ENCODE measurements around the gene B3GNT9. TPM values are rescaled to one million over a fixed set of nuclear protein-coding genes. Genes with fewer than 3 reads are reported as not detected.

B3GNT9 gene
- total RNA-seq, 2 experiments from 2014 or later = 1.1 to 1.2 TPM

DNA sequence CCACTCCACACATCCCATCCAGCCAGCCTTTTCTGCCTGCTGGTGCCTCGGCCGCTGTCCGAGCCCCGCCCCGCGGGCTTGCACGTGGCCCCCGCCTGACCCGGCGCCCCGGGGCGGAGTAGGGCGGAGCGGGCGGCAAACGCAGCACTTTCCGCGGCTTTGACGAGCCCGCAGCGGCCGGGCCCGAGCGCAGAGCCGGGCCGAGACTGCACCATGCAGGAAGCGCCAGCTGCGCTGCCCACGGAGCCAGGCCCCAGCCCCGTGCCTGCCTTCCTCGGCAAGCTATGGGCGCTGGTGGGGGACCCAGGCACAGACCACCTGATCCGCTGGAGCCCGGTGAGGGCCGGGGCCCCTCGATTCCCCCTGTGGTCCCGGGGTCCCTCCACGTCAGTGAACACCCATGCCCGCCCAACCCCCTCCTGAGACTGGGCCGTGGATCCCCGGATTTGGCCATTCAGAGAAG lies 13.8 kb upstream of the B3GNT9 start, which contains the start of gene HSF4:
HSF4 (plus strand) TSS at position 147 of the 463 bp plus-strand sequence; CDS start at position 214, 67 bp downstream.
- no peak within 1 kb of the TSS for H3K27ac Mint-ChIP-seq
- H3K36me3 Mint-ChIP-seq (ENCODE audit: low read depth) = peaks cover 3% of the 10 kb centered on the region
- peaks cover 29% of the 10 kb centered on the region for H3K4me1 Mint-ChIP-seq (ENCODE audit: low read depth)
- intact Hi-C loops (cut with micrococcal nuclease) = no loop called here
- no peaks in the 10 kb centered on the region for H3K9me3 Mint-ChIP-seq
- CTCF ChIA-PET = interaction anchor here (1.5 to 1.8 kb wide), 2 partner anchors 9 to 20 kb away, joined by 3 to 7 read pairs; no protein-coding TSS in a partner anchor
- H3K27me3 Mint-ChIP-seq (ENCODE audit: low read depth) = peaks cover 56% of the 10 kb centered on the region
- no peak within 1 kb of the TSS for H3K4me3 Mint-ChIP-seq
- no peak for DNase-seq

GRCh38 chr16:67163999-67164558 lies 13.3 kb upstream of the B3GNT9 start:
- Mint-ChIP-seq H3K36me3 (ENCODE audit: low read depth) (peaks cover 3% of the 10 kb centered on the region), H3K27ac (no peak overlapping the region), H3K4me3 (no peak overlapping the region), H3K9me3 (no peaks in the 10 kb centered on the region), H3K4me1 (ENCODE audit: low read depth) (peaks cover 29% of the 10 kb centered on the region), H3K27me3 (ENCODE audit: low read depth) (peaks cover 53% of the 10 kb centered on the region)
- intact Hi-C loops (cut with micrococcal nuclease) = no loop called here
- CTCF ChIA-PET = interaction anchor here (1.2 to 2.2 kb wide), 3 partner anchors 9 to 137 kb away, joined by 3 to 12 read pairs (median 7); no protein-coding TSS in a partner anchor
- DNase-seq = no peak

DNA sequence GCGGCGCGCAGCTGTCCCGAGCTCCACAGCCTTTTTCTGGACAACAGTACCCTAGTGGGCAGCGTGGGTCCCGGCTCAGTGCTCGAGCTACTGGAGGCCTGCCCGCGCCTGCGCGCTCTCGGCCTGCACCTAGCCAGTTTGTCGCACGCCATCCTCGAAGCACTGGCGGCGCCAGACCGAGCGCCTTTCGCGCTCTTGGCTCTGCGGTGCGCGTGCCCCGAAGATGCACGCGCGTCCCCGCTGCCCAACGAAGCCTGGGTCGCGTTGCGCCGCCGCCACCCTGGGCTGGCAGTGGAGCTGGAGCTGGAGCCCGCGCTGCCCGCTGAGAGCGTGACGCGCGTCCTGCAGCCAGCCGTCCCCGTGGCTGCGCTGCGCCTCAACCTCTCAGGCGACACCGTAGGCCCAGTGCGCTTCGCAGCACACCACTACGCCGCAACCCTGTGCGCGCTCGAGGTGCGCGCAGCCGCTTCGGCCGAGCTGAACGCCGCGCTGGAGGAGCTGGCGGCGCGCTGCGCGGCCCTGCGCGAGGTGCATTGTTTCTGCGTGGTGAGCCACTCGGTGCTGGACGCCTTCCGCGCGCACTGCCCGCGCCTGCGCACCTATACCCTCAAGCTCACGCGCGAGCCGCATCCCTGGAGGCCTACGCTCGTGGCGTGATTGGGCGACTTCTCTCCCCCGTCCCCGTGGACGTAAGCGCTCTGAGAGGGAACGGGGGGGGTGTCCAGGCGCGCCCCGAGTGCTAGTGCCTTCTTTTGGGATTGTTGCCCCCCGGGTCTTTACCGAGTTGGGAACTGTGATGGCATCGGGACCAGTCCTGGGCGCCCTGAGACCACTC lies 12.6 kb upstream of the B3GNT9 start:
- Mint-ChIP-seq H3K4me3 (no peak overlapping the region), H3K36me3 (ENCODE audit: low read depth) (peaks cover 3% of the 10 kb centered on the region), H3K4me1 (ENCODE audit: low read depth) (peaks cover 34% of the 10 kb centered on the region), H3K9me3 (no peaks in the 10 kb centered on the region), H3K27ac (no peak overlapping the region), H3K27me3 (ENCODE audit: low read depth) (peaks cover 46% of the 10 kb centered on the region)
- intact Hi-C loops (cut with micrococcal nuclease) = no loop called here
- CTCF ChIA-PET = interaction anchor here (1.1 to 2.2 kb wide), 7 partner anchors 8 to 211 kb away, joined by 3 to 12 read pairs (median 6); no protein-coding TSS in a partner anchor
- no peak for DNase-seq

GRCh38 chr16:67162506-67163163 lies 11.8 kb upstream of the B3GNT9 start:
- Mint-ChIP-seq H3K36me3 (ENCODE audit: low read depth) (peaks cover 3% of the 10 kb centered on the region), H3K27me3 (ENCODE audit: low read depth) (peaks cover 44% of the 10 kb centered on the region), H3K9me3 (no peaks in the 10 kb centered on the region), H3K4me1 (ENCODE audit: low read depth) (peaks cover 42% of the 10 kb centered on the region), H3K4me3 (no peak overlapping the region), H3K27ac (no peak overlapping the region)
- no peak for DNase-seq
- intact Hi-C loops (cut with micrococcal nuclease) = no loop called here
- CTCF ChIA-PET = interaction anchor here (1.1 to 2.2 kb wide), 7 partner anchors 7 to 210 kb away, joined by 3 to 12 read pairs (median 6); no protein-coding TSS in a partner anchor

DNA sequence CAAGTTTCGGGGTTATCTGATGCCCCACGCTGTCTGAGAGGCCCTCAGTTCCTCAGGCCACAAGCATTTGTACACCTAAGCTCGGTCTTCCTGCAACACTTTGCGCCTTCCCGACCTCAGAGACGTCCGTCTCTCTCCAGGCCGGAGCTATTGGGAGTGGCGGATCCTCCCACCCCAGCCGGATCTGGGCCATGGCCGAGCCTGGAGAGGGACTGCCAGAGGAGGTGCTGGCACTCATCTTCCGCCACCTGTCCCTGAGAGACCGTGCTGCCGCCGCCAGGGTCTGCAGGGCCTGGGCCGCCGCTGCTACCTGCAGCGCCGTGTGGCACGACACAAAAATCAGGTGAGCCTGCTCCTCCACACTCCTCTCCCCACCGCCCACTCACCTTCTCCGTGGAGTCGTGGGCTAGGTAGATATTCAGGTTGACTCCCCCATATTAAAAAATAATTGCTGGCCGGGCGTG lies 10.8 kb upstream of the B3GNT9 start:
- CTCF ChIA-PET = interaction anchor here (1.0 to 2.2 kb wide), 2 partner anchors 13 to 23 kb away, joined by 3 to 12 read pairs; no protein-coding TSS in a partner anchor
- H3K36me3 Mint-ChIP-seq (ENCODE audit: low read depth) = peaks cover 3% of the 10 kb centered on the region
- intact Hi-C loops (cut with micrococcal nuclease) = loop anchor here (2.0 kb wide), 1 partner anchor 53 kb away; the partner anchor contains the start of gene PHAF1
- peaks cover 46% of the 10 kb centered on the region for H3K4me1 Mint-ChIP-seq (ENCODE audit: low read depth)
- peak overlapping the region; percentile 34 for H3K4me3 Mint-ChIP-seq
- no peaks in the 10 kb centered on the region for H3K9me3 Mint-ChIP-seq
- DNase-seq = no peak
- no peak overlapping the region for H3K27ac Mint-ChIP-seq
- H3K27me3 Mint-ChIP-seq (ENCODE audit: low read depth) = peaks cover 37% of the 10 kb centered on the region

DNA sequence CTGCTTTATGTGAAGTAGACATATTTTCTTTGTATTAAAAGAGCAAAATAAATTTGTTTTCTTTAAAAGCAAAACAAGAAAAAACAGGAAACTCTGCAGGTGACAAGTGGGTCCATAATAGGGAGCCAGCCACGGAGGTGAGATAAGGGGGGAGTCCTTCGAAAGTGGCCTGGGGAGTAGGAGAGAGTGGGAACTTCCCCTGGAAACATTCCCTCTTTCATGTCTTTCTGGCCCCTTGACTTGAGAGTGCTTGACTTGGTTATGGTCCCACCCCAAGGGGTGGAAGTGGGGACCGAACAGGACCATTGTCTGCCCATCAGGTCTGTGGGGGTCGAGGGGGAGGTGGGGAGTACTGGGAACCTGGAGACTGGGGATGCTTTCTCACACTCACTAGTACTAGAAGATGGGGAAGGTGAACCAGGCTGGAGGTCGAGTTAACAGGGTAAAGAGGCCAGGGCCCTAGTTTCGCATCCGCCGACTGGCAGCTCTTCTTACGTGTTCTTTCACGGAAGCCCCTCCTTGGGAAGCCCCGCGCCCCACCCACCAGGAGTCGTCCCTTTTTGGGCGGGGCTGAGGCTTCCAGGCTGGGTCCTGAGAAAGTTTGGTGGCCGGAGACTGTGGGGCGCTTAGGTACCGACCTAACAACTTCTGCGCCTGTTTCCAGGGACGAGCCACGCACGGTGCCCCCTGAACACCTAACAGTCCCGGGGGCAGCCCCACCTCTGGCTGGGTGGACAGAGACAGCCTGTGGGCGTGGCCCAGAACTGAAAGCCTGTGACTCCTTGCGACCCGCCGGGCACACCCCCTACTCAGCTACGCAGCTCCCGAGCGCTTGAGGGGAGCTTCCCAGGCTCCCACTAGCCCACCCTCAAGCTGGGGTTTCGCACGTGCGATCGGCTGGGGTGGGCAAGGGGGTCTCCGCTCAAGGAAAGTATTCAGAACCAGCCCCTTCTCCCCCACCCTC lies 8.1 kb upstream of the B3GNT9 start:
- Mint-ChIP-seq H3K36me3 (ENCODE audit: low read depth) (peaks cover 6% of the 10 kb centered on the region), H3K4me3 (peak overlapping the region; percentile 88), H3K27ac (peak overlapping the region; percentile 91), H3K9me3 (no peaks in the 10 kb centered on the region), H3K4me1 (ENCODE audit: low read depth) (peaks cover 42% of the 10 kb centered on the region), H3K27me3 (ENCODE audit: low read depth) (peaks cover 19% of the 10 kb centered on the region)
- CTCF ChIA-PET = interaction anchor here (0.6 to 8.7 kb wide), 12 partner anchors 11 to 268 kb away, joined by 3 to 163 read pairs (median 6); partner anchors contain the start of genes CBFB and NOL3
- intact Hi-C loops (cut with micrococcal nuclease) = loop anchor here (1.0 to 10.0 kb wide), 6 partner anchors 67 to 236 kb away; partner anchors contain the start of genes CBFB and TPPP3
- peak; percentile 91 for DNase-seq

DNA sequence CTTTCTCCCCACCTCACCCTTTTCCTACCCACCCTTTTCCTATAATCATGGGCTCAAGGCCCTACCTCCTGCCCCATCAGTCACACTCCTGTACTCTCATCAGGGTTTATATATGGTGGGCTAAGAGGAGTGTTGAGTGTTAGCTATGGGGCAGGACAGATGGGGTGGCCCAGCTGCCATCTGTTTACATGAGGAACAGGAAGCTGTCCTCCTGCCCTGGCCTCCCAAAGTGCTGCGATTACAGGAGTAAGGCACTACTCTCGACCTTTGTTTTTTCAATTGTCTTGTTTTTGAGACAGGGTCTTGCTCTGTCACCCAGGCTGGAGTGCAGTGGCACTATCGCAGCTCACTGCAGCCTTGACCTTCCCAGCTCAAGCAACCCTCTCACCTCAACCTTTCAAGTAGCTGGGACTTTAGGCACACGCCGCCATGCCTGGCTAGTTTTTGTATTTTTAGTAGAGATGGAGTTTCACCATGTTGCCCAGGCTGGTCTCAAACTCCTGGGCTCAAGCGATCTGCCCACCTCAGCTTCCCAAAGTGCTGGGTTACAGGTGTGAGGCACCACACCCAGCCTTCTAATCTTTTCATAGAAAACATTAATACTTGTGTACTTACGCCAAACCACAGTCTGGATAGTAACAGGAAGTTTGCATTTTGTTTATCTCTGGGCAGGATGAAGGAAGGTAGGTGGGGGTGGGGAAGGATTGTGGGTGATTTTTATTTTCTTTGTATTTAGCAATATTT lies 7.3 kb upstream of the B3GNT9 start:
- no peak for DNase-seq
- Mint-ChIP-seq H3K27ac (peak overlapping the region; percentile 91), H3K9me3 (no peaks in the 10 kb centered on the region), H3K4me1 (ENCODE audit: low read depth) (peaks cover 40% of the 10 kb centered on the region), H3K4me3 (peak overlapping the region; percentile 88), H3K36me3 (ENCODE audit: low read depth) (peaks cover 6% of the 10 kb centered on the region), H3K27me3 (ENCODE audit: low read depth) (peaks cover 16% of the 10 kb centered on the region)
- CTCF ChIA-PET = interaction anchor here (0.6 to 8.7 kb wide), 12 partner anchors 14 to 430 kb away, joined by 3 to 163 read pairs (median 4); partner anchors contain the start of genes CBFB and CES3
- intact Hi-C loops (cut with micrococcal nuclease) = loop anchor here (2.0 to 10.0 kb wide), 2 partner anchors 129 to 237 kb away; partner anchors contain the start of genes CBFB and TPPP3

DNA sequence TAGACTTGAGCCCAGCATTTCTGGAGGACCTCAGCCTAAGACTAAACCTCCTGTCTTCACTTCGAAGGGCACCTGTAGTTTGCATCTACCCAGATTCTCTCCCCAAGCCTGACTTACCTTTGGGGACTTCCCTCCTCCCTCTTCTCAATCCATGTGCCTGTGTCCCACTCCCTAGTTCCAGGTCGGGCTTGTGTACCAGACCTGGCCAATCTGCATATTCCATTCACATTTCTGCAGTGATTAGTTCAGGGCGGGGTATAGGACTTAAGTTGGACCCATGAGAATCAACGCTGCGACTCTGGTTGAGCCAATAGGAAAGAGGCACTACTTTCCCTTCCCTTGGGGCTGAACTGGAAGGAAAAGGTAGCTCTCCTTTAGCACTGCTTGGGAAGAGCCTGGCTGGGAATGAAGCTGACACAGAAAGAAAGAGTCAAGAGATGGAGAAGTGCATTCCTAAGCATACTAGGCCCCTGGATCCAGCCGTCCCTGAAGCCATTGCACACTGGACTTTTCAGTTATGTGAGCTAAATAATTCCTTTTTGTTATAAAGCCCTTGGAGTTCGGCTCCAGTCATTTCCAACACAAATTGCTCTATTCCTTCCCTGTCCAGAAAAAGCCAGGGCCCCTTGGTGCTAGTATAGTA lies 6.4 kb upstream of the B3GNT9 start:
- H3K27ac Mint-ChIP-seq = peak overlapping the region; percentile 59

DNA sequence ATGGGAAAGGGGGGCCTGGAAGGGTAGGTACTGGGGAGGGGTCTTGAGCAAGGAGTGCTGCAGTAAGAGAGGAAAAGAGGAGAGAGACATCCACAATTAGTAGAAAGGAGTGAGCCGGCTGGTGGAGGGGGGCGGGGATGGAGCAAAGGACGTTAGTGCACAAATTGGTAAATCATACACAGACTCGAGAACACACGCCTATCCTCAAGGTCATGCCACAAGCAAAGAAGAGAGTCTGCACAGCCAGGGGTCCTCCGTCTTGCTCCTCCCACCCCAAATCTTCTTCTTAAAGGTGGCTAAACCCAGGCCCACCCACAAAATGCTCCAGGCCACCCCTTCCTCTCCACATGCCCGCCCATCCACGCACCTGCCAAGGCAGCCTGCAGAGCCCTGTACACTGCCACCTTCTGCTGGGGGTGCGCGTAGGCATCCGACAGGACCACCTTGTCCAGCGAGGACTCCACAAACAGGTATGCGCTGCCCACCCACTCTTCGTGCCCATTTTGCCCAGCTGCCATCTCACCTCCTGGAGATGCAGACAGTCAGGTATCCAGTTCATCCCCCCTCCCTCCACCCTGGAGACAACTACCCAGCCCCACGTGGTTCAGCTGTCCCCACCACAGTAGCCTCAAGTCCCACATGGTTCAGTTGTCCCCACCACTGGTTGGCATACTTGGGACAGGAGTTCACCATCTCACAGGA lies 5.5 kb upstream of the B3GNT9 start:
- Mint-ChIP-seq H3K36me3 (ENCODE audit: low read depth) (peaks cover 4% of the 10 kb centered on the region), H3K9me3 (no peaks in the 10 kb centered on the region), H3K27ac (no peak overlapping the region), H3K4me3 (no peak overlapping the region), H3K4me1 (ENCODE audit: low read depth) (peaks cover 31% of the 10 kb centered on the region), H3K27me3 (ENCODE audit: low read depth) (peaks cover 8% of the 10 kb centered on the region)
- no peak for DNase-seq
- intact Hi-C loops (cut with micrococcal nuclease) = loop anchor here (10.0 kb wide), 1 partner anchor 239 kb away; the partner anchor contains the start of gene TPPP3
- CTCF ChIA-PET = interaction anchor here (0.9 to 8.7 kb wide), 16 partner anchors 10 to 181 kb away, joined by 3 to 163 read pairs (median 8); partner anchors contain the start of gene CES4A

More for the DNA sequence above, 6.4 kb upstream of the B3GNT9 start:
- CTCF ChIA-PET = interaction anchor here (0.6 to 8.7 kb wide), 10 partner anchors 15 to 431 kb away, joined by 3 to 163 read pairs (median 4); partner anchors contain the start of genes CBFB, CES3 and CES4A
- no peak overlapping the region for H3K4me3 Mint-ChIP-seq
- intact Hi-C loops (cut with micrococcal nuclease) = loop anchor here (10.0 kb wide), 1 partner anchor 238 kb away; the partner anchor contains the start of gene TPPP3
- peaks cover 36% of the 10 kb centered on the region for H3K4me1 Mint-ChIP-seq (ENCODE audit: low read depth)
- H3K27me3 Mint-ChIP-seq (ENCODE audit: low read depth) = peaks cover 14% of the 10 kb centered on the region
- peaks cover 6% of the 10 kb centered on the region for H3K36me3 Mint-ChIP-seq (ENCODE audit: low read depth)
- no peaks in the 10 kb centered on the region for H3K9me3 Mint-ChIP-seq
- DNase-seq = no peak
